ENCODE results near the gene DGKE. TPM values are rescaled to one million over a fixed set of nuclear protein-coding genes. Genes with fewer than 3 reads are reported as not detected.

The DGKE gene
- polyA plus RNA-seq, 4 donors = 4.1 to 6.6 (median 4.9) TPM

GRCh38 chr17:56912105-56912999 lies 78.4 kb downstream of the DGKE start:
- no peak for DNase-seq (ENCODE audit: low read depth in 4 of 4, low spot score in 3 of 4)

GRCh38 chr17:56913000-56913311 lies 79.0 kb downstream of the DGKE start:
- DNase-seq (ENCODE audit: low read depth in 4 of 4, low spot score in 3 of 4) = no peak

GRCh38 chr17:56913353-56913866 lies 79.5 kb downstream of the DGKE start:
- DNase-seq (ENCODE audit: low read depth in 4 of 4, low spot score in 3 of 4) = peak in 1 of 4 donors; percentile 3

GRCh38 chr17:56913867-56914580 lies 80.1 kb downstream of the DGKE start, which contains the start of gene TRIM25:
TRIM25 (minus strand) TSS chr17:56914049; CDS start chr17:56913988, 61 bp downstream.
- DNase-seq (ENCODE audit: low read depth in 4 of 4, low spot score in 3 of 4) = peak; percentile 62 to 78 (median 71)

- no peak for DNase-seq (ENCODE audit: low read depth in 4 of 4, low spot score in 3 of 4)
Observed at GRCh38 chr17:56914581-56915273, 80.8 kb downstream of the DGKE start.

- DNase-seq (ENCODE audit: low read depth in 4 of 4, low spot score in 3 of 4) = no peak
Observed at GRCh38 chr17:56917559-56918296, 83.8 kb downstream of the DGKE start.

DNA sequence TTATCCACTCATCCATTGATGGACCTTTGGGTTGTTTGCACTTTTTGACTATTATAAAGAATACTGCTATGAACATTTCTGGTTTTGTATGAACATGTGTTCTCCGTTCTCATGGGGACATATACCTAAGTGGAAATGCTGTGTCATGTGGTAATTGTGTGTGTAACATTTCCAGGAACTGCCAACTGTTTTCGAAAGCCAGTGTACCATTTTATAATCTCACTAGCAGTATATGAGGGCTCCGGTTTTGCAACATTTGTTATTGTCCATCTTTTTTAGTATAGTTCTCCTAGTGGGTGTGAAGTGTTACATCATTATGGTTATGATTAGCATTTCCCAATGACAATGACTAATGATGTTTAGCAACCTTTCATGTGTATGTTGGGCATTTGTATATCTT lies 85.0 kb downstream of the DGKE start:
- no peak for DNase-seq (ENCODE audit: low read depth in 4 of 4, low spot score in 3 of 4)

Other genes with a start within 250 kb of the DGKE start
- gene NOG, start 240.5 kb upstream of the DGKE start, polyA plus RNA-seq (ENCODE audit: insufficient read length in 4 of 4) = 1 to 10 TPM in 2 of 4 donors, under 1 TPM in 2; 0.20 to 1.6 (median 1.0) TPM
- gene C17orf67, start 231 bp upstream of the DGKE start, polyA plus RNA-seq (ENCODE audit: insufficient read length in 4 of 4) = 1 to 10 TPM; 1.4 to 2.0 (median 1.9) TPM
- gene TRIM25, start 79.9 kb downstream of the DGKE start, polyA plus RNA-seq (ENCODE audit: insufficient read length in 4 of 4) = 10 to 100 TPM; 17.0 to 35.2 (median 30.7) TPM
- 10 to 100 TPM; 23.1 to 36.3 (median 30.2) TPM for gene COIL, start 126.9 kb downstream of the DGKE start, polyA plus RNA-seq (ENCODE audit: insufficient read length in 4 of 4)
- gene SCPEP1, start 144.0 kb downstream of the DGKE start, polyA plus RNA-seq (ENCODE audit: insufficient read length in 4 of 4) = 100 to 1,000 TPM in 2 of 4 donors, 10 to 100 TPM in 2; 59.7 to 119 (median 102) TPM

Data from left renal pelvis (tissue), 4 donors.